Stimulated activated CD4-positive, alpha-beta T cell treated with anti-CD3 and anti-CD28 coated beads, Interleukin-12 subunit alpha, Interleukin-12 subunit beta, amount 100 ng/mL, for 24 hours (primary cell): ENCODE results near the gene PEAK3.

ENCODE experiments used
- DNase-seq, 2 experiments: peaks; one replicate each; pipeline ENCODE4 v3.0.0-alpha.2; 2020; ENCODE audit warnings: low read depth in 2 of 2

Gene PEAK3

DNA sequence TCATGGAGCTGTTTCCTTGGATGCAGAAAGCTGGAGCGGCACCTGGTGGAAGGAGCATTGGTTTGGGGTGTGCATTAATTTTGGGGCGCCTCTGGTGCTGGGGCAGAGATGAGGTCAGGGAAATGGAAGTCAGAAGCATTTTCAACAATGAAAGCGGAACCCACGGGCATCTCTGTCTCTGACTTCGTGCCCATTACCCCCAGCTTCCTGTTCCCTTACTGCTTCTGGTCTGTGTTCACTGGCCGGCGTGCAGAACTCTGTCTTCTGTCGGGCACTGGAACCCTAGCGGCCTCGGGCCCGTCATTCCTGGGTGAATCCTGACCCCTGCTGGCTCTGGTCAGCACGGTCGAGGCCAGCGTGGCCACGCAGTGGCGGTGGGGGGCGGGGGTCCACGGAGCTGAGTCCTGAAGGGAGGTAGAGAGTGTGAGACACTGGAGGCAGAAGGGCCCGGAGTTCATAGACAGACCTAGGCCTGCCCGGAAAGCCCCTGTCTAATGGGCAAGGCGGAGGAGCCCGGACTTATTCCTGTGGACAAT is 33.9 kb upstream of the PEAK3 start:
- no peak for DNase-seq

DNA sequence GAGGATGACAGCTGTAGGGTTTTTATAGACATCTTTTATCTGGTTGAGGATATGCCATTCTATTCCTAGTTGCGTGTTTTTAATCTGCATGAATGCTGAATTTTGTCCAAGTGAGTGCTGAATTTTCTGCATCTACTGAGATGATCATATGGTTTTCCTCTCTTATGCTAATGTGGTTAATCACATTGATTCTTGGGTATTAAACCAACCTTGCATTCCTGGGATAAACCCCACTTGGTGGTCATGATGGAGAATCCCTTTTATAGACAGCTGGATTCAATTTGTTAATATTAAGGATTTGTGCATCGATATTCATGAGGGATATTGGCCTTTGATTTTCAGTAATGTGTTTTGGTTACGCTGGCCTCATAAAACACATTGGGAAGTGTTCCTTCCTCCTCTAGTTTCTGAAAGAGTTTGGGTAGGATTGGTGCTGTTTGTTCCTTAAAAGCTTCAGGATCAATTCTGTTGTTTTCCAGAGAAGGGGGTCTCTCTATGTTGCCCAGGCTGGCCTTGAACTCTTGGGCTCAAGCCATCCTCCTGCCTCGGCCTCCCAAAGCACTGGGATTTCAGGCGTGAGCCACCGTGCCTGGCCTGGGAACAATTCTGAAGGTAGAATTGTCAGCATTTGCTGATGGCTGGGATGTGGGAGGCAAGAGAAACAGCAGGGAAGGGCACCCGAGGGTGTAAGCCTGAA is 33.3 kb upstream of the PEAK3 start:
- DNase-seq = no peak

DNA sequence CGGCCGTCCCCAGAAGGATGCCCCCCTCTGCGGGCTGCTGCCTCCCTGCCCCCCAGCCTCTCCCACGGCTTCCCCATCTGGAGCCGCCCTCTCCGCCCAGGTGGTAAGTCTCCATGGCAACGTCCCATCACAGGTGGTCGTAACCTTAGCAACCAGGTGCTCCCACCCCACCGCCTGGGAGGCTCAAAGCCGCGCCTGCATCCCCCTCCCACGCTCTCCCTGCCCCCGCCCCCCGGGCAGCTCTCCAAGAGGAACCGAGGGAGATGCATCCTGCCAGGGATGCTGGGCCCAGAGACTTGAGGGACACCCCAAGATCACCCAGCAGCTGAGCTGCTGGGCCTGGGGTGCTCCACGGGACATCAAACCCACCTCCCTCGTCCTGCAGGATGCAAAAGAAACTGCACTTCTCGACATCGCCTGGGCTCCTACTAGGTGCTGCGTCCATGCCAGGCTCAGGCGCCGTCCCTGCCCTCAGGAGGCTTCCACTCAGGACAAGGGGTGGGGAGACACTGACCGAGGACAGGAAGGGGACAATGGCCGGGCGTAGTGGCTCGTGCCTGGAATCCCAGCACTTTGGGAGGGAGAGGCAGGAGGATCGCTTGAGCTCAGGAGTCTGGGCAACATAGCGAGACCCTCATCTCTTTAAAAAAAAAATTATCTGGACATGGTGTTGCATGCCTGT is 31.0 kb upstream of the PEAK3 start:
- DNase-seq = no peak

DNA sequence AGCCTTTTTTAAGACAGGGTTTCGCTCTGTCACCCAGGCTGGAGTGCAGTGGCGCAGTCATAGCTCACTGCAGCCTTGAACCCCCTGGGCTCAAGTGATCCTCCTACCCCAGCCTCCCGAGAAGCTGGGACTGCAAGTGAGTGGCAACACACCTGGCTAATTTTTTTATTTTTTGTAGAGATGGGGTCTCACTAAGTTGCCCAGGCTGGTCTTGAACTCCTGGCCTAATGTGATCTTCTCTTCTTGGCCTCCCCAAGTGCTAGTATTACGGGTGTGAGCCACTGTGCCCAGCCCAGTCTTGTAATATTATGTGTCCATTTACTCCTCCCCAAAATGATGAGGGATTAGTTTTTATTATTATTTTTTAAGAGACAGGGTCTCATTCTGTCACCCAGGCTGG is 29.1 kb upstream of the PEAK3 start:
- DNase-seq = no peak

DNA sequence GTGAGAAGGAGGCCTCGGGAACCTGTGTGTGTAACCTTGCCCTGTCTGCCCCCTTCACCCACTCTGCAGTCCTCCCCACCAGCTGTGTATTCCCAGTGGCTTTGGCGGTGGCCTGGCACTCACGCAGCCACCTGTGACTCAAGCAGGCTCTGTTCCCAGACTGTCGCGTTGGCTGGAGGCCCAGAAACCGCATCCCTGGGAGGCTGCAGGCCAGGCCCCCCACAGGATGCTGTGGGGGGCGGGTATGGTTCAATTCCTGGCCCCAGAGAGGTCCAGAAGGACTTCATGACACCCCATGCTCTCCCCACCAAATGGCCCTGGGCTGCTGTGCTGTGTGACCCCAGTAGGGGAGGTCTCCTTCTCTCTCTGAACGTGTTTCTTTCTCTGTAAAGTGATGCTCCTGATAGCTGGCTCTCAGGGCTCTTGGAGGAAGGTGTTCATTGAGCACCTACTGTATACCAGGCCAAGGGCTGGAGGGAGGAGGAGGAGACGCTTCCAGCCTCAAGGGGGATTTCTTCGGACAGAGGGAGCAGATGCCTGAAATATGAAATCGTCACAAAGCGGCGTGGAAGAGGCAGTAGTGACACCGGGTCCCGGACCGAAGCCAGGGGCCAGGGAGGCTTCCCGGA is 27.9 kb upstream of the PEAK3 start:
- no peak for DNase-seq

DNA sequence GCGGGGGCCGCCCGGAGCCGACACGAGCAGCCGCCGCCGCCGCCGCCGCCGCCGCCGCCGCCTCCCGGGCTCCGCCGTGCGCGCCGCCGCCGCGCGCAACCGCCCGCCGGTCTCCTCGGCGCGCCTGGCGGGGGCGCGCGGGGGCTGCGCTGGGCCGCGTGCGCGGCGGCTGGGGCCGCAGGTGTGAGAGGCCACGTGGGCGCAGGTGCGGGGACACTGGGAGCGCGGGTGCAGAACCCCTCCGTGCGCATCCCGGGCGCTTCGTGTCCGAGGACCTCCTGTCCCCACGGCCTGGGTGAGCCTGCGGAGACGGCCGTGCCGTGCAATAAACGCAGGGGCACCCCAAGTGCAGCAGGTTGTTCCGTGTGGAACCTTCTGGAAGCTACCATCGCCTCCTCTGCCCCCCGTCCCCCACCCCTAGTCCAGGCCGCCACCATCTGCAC is 26.2 kb upstream of the PEAK3 start, which contains the start of gene LINGO3:
Gene LINGO3, minus strand, starts transcription at position 41 of the 443 bp plus-strand sequence. CDS start 16,378 bp downstream, outside the sequence.
- DNase-seq = no peak

DNA sequence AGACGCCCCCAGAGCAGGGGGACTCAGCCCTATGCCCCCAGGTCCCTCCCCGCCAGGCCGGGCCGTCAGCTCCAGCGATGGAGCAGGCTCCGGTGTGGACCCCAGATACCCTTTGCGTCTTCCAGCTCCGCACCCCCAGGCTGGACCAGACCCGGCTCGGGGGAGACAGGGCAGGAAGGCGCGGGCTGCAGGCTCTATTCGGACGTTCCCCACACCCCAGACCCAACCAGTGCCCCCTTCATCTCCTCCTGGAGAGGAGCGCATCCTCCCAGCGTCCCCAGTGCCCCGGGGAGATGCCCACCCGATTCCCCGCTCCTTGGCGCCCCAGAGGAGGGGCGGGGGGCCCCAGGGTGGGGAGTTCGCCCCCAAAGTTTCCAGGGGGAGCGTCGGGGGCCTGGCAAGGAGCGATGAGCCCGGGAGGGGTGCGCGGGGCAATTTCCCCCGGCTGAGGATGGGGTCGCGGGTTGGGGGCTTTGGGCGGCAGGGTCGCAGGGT is 25.6 kb upstream of the PEAK3 start:
- DNase-seq = no peak

DNA sequence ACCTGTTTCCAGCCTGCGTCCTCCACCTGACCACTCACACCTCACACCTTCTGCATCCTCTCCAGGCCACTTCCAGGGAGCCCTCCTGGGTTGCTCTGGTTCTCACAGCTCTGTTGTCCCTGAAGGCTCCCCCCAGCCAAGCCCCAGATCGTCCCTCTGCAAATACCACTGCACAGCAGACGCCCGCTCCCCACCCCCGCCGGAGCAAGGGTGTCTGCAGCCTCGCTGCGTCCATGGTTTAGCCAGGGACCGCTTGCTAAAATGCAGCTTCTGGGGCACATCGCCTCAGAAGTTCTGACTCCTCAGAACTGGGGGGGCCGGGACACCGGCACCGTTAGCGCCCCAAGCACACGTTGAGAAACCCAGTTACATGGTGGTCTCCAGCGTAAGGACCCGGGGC is 25.0 kb upstream of the PEAK3 start:
- no peak for DNase-seq

DNA sequence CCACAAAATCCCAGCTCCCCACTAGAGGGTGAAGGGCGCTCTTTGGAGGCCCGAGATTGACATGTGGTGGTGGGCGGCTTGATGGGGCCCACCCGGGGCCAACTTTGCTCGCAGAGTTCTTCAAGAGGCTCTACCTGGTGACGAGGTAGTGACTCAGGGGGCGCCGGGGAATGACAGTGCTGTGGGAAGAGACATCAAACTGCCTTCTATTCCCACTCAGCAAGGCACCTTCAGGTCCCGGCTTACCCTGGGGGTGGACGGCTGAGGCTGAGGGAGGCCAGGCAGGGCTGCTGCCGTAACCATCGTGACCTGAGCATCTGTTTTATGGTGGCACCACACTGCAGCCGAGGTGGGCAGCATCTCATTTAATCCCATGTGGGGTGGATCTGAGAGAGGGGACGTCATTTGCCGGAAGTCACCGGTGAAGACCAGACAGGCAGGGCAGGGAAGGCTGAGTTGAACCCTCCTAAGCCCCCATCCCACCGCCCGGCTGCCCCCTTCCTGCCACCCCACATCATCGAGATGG is 24.4 kb upstream of the PEAK3 start:
- no peak for DNase-seq

DNA sequence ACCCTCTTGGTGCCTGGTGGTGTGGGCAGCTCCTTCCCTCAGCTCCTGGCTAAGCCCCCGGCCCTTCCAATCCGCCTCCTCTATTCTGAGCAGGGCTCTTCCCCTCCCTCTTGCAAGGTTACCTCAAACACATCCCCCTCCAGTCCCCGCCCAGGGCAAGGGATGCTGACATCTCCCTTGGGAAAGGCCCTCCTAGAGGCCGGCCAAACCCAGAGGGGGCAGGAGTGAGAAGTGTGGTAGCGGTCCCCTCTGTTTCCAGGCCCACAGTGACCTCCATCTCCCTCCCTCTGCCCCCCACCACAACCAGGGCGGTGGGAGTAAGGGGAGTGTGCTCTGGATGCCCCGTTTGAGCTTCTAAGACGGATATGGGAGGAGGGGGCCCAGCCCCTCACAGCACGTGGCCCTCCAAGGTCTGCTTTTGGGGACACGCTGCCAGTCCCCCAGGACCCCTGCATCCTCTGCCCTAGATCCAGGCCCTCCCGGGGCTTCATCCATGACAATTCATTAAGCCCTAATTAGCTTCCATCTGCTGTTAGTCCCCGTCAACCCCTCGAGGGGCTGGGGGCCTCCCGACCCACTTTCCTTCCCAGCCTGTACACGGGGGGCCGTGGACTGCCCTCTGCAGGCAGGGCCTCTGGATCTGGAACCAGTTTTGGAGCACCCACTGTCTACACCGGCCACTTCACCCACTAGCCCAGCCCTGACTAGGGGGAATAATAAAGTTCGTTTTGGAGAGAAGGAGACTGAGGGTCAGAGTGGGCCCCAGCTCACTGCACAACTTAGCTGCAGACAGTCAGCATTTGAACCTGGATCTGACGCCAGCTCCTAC is 23.7 kb upstream of the PEAK3 start:
- DNase-seq = no peak

DNA sequence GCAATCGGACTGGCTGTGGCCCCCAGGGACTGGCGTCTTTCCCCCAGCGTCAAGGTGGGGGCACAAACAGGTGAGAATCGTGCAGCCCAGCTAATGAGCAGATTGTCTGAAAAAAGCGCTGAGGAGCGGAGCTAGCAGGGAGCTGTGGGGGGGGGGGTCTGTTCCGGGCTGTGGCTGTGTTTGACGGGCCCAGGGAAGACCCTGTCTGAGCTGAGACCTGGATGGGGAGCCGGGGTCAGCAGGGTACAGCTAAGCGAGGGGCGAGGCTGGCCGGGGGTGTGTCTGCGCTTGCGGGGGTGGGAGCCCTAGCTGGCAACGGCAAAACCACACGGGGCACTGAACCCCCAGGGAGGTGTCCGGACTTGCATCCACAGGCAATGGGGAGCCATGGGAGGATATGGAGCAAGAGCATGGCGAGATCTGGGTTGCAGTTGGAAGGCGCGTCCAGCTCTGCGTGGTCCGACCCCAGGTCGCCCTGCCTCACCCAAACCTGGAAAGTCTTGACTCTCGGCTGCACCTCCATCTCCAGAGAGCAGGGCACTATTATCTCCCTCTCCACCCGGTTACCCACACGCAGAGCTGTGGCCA is 21.3 kb upstream of the PEAK3 start:
- DNase-seq = no peak

DNA sequence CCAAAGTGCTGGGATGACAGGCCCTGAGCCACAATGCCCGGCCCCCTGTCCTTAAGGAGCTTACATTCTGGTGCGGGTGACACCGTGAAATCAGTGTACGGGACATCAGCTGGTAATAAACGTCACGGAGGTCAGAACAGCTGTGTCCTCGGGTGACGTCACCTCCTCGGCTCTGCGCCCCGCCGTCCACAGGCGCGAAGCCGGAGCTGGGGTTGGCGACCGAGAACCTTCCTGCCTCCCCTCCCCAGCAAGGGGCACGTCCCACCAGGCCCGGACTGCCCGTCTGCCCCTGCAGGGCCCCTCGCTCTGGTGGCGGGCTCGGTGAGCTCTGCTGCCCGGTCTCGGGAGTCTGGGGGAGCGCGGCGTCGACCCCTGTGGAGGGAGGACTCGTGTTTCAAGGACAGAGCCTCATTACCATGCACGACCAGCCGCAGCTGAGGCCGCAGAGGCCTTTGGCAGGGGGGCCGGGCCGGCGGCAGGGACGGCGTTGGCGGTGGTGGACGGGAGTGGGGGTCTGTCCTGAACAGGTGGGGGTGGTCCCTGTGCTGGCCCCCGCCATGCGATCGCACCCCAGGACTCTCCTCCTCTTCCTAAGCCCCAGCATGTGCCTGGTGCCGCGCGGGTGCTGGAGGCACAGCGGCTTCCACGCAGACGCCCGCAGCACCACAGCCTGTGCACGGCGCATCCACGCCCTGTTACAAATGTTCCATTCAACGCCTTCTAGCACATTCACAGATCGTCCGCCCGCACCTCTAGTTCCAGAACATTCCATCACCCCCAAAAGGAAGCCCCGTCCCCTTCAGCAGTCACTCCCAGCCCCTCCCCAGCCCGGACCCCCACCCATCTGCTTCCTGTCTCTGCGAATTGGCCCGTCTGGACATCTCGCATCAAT is 20.6 kb upstream of the PEAK3 start:
- no peak for DNase-seq

DNA sequence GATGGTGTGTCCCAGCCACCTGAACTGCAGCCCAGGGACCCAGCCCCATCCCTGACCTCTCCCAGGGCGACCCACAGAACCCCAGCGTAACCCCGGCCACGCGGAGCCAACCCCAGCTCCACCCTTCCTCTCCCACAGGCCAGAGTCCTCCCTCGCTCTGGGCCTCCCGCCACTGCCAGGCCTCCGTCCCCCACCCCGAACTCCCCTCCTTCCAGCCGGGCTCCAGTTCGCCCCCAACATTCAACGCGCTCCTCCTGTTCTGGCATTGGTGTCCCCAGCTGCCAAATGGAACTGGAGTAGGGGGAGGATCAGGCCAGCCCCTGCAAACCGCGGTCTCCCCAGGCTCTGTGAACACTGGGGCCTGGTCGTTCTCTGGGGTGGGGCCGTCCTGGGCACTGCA is 18.6 kb upstream of the PEAK3 start:
- no peak for DNase-seq

DNA sequence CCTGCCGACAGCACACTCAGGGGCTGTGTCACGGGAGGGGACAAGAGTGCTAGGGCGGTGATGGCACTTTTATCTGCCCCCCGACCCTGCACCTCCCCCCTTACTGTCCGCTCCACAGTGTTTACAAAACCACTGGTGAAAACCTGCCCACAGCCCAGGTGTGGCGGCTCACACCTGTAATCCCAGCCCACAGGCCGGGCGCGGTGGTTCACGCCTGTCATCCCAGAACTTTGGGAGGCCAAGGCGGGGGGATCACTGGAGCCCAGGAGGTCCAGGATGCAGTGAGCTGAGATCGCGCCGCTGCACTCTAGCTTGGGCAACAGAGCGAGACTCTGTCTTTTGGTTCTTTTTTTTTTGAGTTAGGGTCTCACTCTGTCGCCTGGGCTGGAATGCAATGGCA is 14.2 kb upstream of the PEAK3 start:
- DNase-seq = no peak

DNA sequence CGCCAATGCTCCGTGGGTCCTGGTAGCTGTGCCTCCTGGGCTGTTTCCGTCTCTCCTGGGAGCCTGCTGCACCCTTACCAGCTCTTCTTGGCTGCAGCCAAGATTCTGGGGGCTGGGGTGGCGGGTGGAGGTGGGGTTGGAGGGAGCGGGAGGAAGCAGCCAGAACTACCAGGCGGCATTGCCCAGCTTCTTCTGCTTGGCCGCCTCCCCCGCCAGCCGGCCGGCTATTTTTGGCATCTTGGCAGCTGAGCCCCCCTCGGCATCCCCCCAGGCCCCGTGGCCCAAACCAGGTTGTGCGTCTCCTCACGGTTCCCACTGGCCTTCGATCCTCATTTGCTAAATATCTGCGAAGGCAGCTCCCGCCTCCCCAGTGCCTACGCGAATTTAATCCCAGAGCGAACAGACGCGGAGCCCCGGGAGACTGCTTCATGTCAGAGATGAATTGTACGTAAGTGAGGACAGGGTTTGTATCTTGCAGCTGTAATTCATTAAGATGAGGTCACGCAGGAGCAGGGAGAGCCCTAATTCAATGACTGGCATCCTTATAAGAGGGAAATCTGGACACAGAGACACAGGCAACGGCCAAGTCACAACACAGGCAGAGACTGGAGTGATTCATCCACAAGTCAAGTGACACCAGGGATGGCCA is 12.8 kb upstream of the PEAK3 start:
- DNase-seq = no peak

DNA sequence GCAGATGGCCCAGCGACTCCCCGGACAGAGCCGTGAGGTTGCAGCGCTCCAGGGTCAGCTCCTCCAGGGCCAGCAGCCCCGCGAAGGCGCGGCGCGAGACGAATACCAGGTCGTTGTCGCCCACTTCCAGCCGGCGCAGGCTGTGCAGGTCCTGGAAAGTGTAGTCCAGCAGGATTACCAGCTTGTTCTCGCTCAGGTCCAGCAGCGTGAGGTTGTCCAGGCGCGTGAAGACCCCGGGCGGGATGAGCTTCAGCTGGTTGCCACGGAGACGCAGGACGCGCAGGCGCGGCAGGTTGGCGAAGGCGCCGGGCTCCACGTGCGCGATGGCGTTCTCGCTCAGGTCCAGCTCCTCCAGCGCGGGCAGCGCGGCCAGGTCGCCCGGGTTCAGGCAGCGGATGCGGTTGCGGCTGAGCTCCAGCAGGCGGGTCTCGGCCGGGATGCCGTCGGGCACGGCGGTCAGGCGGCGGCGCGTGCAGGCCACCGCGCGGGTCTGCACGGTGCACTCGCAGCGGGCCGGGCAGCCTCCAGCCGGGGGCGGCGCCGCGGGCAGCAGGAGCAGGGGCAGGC is 9.3 kb upstream of the PEAK3 start:
- DNase-seq = no peak

DNA sequence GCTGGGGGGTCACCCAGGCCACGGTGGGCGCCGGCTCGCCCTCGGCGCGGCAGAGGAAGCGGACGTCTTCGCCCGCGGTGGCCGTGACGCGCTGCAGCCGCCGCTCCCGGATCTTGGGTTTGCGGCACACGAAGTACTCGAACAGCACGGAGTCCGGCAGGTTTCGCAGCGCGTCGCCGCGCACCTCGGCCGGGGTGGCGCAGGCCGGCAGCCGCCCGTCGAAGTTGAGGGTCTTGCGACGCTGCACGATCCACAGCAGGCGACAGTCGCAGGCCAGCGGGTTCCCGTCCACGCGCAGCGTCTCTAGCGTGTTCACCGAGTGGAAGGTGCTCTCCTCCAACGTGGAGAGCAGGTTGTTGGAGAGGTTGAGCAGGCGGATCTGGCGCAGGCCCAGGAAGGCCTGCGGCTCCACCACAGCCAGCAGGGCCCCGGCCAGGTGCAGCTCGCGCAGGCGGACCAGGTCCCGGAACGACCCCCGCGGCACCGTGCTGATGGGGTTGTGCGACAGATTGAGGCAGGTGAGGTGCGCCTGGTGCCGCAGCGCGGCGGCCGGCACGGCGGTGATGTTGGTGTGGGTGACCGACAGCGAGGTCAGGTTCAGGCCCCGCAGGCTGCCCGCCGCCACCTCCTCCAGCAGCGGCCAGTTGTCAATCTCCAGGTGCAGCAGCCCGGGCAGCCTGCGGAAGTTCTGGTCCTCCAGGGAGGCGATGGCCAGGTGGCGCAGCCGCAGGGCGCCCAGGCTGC is 8.6 kb upstream of the PEAK3 start:
- no peak for DNase-seq

DNA sequence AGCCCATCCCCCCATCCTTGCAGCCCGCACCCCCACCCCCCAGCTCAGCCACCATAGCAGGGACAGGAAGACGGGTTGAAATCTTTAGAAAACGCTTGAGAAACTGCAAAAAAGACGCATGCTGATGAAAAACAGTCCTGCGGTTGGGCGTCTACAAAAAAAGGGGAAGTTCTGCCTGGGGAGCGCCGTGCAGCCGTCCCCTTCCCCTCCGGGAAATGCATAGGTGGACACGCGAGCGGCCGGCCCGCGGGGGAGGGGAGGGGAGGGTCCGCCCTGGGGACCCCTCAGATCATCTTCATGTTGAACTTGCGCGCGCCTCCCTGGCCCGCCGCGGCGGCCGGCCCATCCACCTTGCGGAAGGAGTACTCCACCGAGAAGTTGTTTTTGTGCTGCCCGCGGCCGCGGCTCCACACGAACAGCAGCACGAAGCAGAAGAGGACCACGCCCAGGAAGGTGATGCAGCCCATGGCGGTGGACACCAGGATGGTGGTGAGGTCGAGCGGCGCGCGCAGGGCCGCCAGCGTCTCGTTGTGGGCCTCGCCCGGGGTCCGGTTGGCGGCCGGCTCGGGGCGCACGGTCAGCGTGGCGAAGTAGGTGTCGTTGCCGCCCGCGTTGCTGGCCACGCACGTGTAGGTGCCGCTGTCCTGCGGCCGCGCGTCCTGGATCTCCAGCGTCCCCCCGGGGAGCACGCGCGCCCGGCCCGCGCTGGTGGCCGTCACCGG is 7.9 kb upstream of the PEAK3 start:
- DNase-seq = no peak
